Measurements from ENCODE around the gene LCTL. TPM values are rescaled to one million over a fixed set of nuclear protein-coding genes. Genes with fewer than 3 reads are reported as not detected.

LCTL gene
- polyA plus RNA-seq, 3 donors from 2014 or later = 0.12 TPM; not detected in 2

Other genes starting within 250 kb of the LCTL start
- 10 to 100 TPM in 1 of 3 donors, 1 to 10 TPM in 2; 4.0 to 10.2 (median 7.2) TPM for gene TIPIN, start 209.3 kb downstream of the LCTL start, polyA plus RNA-seq
- gene MAP2K1, start 179.1 kb downstream of the LCTL start, polyA plus RNA-seq = 10 to 100 TPM; 30.7 to 58.3 (median 48.9) TPM
- gene SNAPC5, start 68.2 kb downstream of the LCTL start, polyA plus RNA-seq = 10 to 100 TPM; 48.9 to 88.4 (median 49.8) TPM
- 100 to 1,000 TPM; 391 to 659 (median 556) TPM for gene RPL4, start 61.1 kb downstream of the LCTL start, polyA plus RNA-seq
- gene ZWILCH, start 60.7 kb downstream of the LCTL start, polyA plus RNA-seq = 10 to 100 TPM in 2 of 3 donors, 1 to 10 TPM in 1; 9.2 to 16.6 (median 12.5) TPM
- not detected for gene SMAD6, start 136.2 kb upstream of the LCTL start, polyA plus RNA-seq

Data from immature natural killer cell (primary cell).